Muscle of back (tissue), 11 donors: ENCODE results near the gene RNF213. TPM values are rescaled to one million over a fixed set of nuclear protein-coding genes. Genes with fewer than 3 reads are reported as not detected.

ENCODE experiments used
- DNase-seq, 3 donors: peaks; one replicate each; pipeline versions ENCODE4 v3.0.0 to v3.0.0-alpha.2; 2013
- polyA plus RNA-seq, 10 donors: library from polyadenylated mRNA; unstranded; fragments of 120-200 nt; gene quantifications; one replicate each; pipeline ENCODE4 v1.2.1, GENCODE V29; 2013; ENCODE audit not compliant: insufficient read length in 10 of 10

Gene RNF213
- polyA plus RNA-seq, 10 donors, result 23.7 to 58.7 (median 36.2) TPM

DNA sequence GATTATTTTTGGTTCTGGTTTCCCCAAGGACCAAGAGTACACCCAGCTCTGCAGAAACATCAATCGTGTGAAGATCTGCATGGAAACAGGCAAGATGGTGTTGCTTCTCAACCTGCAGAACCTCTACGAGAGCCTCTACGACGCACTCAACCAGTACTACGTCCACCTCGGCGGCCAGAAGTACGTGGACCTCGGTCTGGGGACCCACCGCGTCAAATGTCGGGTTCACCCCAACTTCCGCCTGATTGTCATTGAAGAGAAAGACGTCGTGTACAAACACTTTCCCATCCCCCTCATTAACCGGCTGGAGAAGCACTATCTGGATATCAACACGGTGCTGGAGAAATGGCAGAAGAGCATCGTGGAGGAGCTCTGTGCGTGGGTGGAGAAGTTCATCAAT is 86.9 kb downstream of the RNF213 start:
- no peak for DNase-seq

GRCh38 chr17:80347948-80348351 is 87.3 kb downstream of the RNF213 start:
- DNase-seq, result no peak

- DNase-seq, result no peak
Measured at GRCh38 chr17:80348551-80349150, 88.0 kb downstream of the RNF213 start.

DNA sequence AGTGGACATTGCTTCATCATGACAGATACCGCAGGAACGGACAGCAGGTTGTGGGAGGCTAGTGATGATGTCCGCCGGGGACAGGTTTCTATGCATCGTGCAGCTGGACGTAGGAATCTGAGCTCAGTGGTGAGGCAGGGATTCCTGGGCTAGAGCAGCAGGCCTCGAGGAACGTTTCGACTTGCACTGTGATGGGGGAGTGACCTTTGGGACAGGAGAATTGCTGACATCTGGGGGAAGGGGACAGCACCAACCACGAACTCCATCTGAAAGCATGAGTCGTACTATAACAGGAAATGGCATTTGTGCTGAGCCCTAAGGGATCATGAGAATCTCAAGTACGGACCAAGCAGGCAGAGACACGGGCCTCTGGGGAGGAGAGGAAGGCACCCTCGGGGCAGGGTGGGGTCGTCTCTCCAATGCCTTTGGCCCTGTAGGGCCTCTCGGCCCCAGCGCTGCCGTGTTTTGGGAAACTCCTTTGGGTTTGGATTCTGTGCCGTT is 88.5 kb downstream of the RNF213 start:
- DNase-seq, result no peak

GRCh38 chr17:80349751-80350150 is 89.1 kb downstream of the RNF213 start:
- DNase-seq, result no peak

- no peak for DNase-seq
Measured at GRCh38 chr17:80352216-80352895, 91.7 kb downstream of the RNF213 start.

DNA sequence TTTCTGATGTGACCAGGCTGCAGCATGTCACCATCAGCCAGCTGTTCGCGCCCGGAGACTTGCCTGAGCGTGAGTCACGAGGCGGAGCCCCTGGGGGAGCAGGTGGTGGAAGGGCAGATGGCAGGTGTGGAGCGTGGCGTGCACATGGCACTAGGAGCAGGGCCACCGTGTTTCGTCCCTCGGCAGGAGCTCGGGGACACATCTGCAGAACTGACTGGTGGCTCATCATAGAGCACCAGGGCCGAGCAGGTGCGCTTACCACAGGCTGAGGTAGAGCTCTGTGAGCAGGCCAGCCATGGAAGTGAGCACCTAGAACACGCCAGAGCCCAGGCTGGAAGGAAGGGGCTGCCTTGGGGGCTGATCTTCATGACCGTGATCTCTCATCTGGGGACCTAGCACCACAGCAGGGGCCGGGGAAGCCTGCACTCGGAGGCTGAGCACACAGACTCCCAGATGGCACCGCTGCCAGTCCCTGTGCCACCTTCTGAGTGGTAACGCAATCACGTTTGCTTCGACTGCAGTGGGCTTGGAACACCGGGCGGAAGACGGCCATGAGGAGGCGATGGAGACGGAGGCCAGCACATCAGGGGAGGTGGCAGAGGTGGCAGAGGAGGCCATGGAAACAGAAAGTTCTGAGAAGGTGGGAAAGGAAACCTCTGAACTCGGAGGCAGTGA is 92.5 kb downstream of the RNF213 start:
- DNase-seq, result no peak

DNA sequence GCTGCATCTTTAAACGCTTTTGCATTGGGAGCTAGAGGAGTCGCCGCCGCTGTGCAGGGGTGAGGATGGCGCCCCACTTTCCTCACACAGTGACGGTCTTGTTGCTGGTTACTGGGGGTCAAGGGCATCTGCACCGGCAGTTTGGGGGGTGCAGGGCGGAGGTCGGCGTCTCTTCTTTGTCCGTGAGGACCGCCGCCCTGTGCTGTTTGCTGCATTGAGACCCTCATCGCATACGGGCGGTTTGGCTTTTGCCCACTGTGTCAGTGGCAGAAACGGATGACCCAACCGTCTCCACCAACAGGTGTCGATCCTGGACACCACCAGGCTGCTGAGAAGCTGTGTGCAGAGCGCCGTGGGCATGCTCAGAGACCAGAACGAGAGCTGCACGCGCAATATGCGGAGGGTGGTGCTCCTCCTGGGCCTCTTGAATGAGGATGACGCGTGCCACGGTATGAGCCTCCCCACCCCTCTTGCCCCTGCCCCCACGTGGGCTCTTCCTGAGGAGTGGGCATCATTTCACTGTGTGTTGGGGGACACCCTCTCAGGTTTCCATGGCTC is 93.1 kb downstream of the RNF213 start:
- DNase-seq, result no peak

DNA sequence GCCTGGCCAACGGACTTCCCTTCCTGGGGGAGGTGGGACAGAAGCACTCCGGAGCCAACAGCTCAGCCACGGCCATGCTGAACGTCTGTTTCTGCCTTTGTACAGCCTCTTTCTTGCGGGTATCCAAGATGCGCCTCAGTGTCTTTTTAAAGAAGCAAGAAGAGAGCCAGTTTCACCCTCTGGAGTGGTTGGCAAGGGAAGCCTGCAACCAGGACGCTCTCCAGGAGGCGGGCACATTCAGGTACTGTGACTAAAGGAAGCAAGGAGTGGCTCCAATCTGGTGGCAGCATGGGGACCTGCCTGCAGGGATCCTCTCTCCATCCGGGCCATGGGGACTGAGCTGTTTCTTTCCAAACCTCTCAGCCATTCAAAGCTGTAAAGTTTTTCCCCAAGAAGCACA is 93.7 kb downstream of the RNF213 start:
- no peak for DNase-seq

DNA sequence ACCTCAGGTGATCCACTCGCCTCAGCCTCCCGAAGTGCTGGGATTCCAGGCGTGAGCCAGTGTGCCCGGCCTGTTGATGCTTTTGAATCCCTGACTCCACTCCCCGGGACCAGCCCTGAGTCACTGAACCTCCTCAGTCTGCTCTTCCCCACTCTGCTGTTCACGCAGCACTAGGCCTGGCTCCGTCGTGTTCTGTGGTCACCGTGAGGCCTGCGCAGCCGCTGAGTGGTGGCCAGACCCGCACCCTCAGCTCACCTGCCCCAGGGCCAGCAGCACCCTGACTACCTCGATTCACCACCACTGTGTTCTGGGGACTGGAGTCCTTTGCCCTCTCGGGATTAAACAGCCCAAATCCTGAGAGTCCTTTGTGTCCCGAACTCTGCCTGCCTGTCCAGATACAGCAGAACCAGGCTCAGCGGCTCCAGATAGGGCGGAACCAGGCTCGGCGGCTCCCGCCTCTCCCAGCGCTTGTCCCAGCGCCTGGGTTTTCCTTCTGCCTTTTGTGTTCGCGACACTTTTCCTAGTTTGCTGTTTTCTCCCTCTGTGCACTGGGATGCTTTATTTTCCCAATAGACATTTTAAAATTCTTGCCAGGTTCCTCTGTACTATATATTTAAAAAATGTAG is 95.7 kb downstream of the RNF213 start:
- DNase-seq, result no peak

GRCh38 chr17:80358131-80358530 is 97.5 kb downstream of the RNF213 start:
- no peak for DNase-seq

GRCh38 chr17:80358861-80359260 is 98.2 kb downstream of the RNF213 start:
- DNase-seq, result no peak

- no peak for DNase-seq
Measured at GRCh38 chr17:80359422-80360110, 98.9 kb downstream of the RNF213 start.

DNA sequence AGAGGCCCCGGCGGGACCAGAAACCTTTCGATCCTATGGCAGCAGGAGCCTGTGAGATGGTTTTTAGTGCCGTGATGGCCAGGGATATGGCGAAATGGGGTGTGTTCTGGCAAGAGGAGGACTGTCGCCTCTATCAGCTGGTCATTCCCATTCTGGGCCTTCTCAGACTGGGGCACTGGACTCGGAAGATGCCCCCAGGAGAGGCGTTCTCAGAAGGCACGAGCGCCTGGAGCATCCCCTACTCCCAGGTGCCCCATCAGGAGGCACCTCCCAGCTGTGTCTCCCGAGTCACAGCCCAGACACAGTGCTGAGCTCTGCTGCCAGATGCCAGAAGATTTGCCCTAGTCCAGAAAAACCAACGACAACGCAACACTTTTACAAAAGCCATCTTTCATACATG is 99.7 kb downstream of the RNF213 start:
- no peak for DNase-seq

DNA sequence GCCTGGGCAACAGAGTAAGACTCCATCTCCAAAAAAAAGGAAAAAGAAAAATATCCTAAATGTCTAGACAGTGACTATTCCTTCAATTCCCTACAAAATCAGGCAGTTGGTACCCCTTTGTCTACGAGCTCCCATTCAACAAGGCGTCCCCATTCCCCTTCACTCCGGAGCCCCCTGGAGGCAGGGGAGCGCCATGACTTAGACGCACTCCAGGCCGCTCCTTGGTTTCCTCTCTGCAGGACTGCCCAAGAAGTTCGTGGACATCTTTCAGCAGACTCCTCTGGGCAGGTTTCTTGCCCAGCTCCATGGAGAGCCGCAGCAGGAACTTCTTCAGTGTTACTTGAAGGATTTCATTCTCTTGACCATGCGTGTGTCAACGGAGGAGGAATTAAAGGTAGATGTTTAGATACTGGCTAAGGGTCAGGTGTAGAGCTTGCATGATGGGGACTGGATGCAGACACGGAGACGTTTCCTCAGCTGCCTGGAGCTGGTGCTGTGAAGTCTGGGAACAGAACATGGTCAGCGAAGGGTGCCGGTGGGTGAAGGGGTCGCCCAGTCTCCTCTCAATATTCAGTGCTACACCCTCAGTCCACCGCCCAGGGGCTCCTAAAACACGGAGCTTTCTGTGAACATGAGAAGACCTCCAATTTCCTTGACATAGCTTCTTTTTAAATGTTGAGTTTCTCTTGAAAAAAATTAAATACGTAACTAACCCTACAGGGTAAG is 101.0 kb downstream of the RNF213 start:
- no peak for DNase-seq

GRCh38 chr17:80362428-80363119 is 101.9 kb downstream of the RNF213 start:
- DNase-seq, result peak; percentile 24 to 62 (median 38)

DNA sequence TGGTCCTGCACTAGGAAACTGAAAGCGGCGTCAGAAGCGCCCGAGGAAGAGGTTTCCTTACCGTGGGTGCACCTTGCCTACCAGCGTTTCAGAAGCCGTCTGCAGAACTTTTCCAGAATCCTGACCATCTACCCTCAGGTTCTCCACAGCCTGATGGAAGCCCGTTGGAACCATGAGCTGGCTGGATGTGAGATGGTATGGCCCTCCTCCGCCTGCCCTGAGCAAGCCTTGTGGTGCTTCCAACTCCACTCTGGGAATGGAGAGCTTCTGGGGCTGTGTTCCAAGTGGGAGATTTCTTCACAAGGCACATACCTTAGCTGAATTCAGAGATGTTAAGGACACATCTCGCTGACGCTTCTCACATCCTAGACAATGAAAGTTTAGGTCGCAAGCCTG is 102.5 kb downstream of the RNF213 start:
- DNase-seq, result peak in 1 of 3 donors; percentile 18

DNA sequence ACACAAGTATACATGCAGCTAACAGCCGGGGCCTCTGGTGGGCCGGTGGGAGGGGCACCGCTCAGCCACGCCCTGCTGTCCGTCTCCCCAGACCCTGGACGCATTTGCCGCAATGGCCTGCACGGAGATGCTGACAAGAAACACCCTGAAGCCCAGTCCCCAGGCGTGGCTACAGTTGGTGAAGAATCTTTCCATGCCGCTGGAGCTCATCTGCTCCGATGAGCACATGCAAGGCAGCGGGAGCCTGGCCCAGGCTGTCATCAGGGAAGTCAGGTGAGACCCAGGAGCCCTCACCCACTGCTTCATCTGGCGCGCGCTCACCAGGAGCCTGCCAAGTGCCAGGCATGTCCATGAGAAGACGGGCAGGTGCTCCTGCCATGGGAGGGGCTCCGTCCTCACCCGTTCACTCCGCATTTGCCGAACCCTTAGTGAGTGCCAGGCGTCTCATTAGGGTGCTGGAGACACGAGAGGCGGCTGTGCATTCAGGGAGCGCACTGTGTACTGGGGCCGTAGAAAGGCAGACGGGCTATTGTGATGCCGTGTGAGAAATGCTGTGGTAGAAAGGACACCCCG is 103.0 kb downstream of the RNF213 start:
- no peak for DNase-seq

- peak in 1 of 3 donors; percentile 38 for DNase-seq
Measured at GRCh38 chr17:80364091-80364691, 103.5 kb downstream of the RNF213 start.
